NB4 (cell line): ENCODE measurements around the gene TAF1B.

Experiments used
- DNase-seq: peaks from one replicate; pipeline ENCODE4 v3.0.0; 2010; ENCODE audit warnings: low read depth
- H3K4me3 ChIP-seq: one replicate; pipeline ENCODE4 v1.5.1; 2011; ENCODE audit warnings: mild to moderate bottlenecking, low read depth, low read length, moderate library complexity
- MYC ChIP-seq: IDR thresholded peaks from 2 replicates; pipeline ENCODE4 v1.6.1; 2011; ENCODE audit warnings: low read depth, low read length
- POLR2A ChIP-seq: IDR thresholded peaks from 2 replicates; pipeline ENCODE4 v1.6.1; 2011; ENCODE audit warnings: mild to moderate bottlenecking; ENCODE audit not compliant: insufficient read length; ENCODE audit errors: extremely low read depth
- TF ChIP-seq, protein P1 (sequence below): IDR thresholded peaks from 2 replicates; pipeline ENCODE4 v1.6.1; 2011; ENCODE audit warnings: low read depth, low read length
- TF ChIP-seq, protein P2 (sequence below): IDR thresholded peaks from one replicate; pipeline ENCODE4 v1.5.1; 2012; ENCODE audit warnings: low read depth, low read length

Gene TAF1B

GRCh38 chr2:9815076-9815475 lies 28.2 kb upstream of the TAF1B start:
- H3K4me3 ChIP-seq: no peak overlapping the region
- TF ChIP-seq, protein P1, sequence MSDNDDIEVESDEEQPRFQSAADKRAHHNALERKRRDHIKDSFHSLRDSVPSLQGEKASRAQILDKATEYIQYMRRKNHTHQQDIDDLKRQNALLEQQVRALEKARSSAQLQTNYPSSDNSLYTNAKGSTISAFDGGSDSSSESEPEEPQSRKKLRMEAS: no peak
- TF ChIP-seq POLR2A: no peak
- DNase-seq: no peak

DNA sequence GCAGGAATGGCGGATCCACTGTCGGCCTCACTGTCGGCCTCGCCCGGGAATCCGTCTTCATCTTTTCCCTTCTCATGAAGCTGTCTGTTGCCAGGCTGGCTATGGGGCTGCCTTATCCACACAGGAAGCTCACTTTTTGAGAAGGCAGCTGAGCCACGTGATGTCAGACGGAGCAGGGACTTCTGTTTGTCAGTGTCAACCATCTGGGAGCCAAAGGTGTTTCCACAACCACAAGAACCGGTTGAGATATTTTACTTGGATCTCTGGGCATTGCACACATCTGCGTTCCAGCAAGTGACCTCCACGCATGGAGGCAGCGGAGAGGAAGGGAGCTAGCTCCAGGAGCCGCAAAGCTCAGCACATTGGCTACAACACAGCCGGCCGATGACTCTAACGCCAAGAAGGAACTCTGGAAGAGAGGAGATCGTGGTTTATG lies 27.4 kb upstream of the TAF1B start:
- no peak for DNase-seq
- H3K4me3 ChIP-seq: no peak overlapping the region
- TF ChIP-seq POLR2A: no peak
- TF ChIP-seq, protein P1: no peak
- TF ChIP-seq, protein P2, sequence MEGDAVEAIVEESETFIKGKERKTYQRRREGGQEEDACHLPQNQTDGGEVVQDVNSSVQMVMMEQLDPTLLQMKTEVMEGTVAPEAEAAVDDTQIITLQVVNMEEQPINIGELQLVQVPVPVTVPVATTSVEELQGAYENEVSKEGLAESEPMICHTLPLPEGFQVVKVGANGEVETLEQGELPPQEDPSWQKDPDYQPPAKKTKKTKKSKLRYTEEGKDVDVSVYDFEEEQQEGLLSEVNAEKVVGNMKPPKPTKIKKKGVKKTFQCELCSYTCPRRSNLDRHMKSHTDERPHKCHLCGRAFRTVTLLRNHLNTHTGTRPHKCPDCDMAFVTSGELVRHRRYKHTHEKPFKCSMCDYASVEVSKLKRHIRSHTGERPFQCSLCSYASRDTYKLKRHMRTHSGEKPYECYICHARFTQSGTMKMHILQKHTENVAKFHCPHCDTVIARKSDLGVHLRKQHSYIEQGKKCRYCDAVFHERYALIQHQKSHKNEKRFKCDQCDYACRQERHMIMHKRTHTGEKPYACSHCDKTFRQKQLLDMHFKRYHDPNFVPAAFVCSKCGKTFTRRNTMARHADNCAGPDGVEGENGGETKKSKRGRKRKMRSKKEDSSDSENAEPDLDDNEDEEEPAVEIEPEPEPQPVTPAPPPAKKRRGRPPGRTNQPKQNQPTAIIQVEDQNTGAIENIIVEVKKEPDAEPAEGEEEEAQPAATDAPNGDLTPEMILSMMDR: no peak
- TF ChIP-seq MYC: no peak

- DNase-seq: no peak
- H3K4me3 ChIP-seq: no peak overlapping the region
- TF ChIP-seq POLR2A: no peak
- TF ChIP-seq, protein P1: no peak
- no peak for TF ChIP-seq MYC
- TF ChIP-seq, protein P2: no peak
Measured at GRCh38 chr2:9818097-9818496, 25.2 kb upstream of the TAF1B start.

GRCh38 chr2:9819551-9819950 lies 23.7 kb upstream of the TAF1B start:
- no peak overlapping the region for H3K4me3 ChIP-seq
- no peak for DNase-seq
- TF ChIP-seq POLR2A: no peak
- TF ChIP-seq, protein P2: no peak
- TF ChIP-seq, protein P1: no peak
- no peak for TF ChIP-seq MYC

DNA sequence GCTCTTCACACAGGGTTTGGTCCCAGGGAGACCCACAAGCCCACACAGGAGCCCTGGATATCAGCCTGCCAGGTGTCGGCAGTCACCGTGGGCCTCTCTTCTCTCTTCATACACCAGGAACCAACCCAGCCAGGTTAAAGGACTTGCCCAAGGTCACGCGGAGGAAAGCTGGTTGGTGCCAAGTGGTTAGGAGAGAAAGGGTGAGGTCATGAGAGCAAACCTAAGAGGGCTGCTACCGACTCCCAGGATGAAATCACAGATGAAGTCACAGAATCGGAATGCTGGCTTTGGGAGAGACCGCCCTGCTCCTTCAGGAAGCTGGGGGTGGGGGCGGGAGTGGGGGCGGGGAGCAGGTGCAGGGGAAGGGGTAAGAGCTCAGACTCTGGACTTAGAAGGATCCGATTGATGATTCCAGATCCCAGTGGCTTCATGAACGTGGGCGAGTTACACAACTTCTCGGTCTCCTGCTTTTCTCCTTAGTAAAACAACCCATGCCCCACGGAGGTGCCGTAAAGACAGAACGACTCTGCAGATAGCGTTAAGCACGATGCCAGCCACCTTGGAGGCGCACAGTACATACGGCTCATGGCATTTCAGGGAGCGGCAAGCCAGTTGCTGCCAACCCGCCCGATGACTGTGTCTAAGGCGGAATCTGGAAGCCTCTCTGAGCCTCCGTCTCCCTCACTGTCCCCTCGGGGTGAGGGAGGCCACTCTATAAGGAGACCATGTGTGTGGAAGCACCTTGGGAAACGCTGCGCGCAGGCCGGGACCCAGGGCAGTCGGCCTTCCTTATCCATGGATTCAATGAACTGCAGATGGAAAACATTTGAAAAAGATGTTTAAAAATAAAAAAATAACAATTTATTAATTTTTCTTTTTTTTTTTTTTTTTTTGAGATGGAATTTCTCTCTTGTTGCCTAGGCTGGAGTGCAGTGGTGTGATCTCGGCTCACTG lies 23.0 kb upstream of the TAF1B start:
- TF ChIP-seq POLR2A (no peak), MYC (no peak)
- TF ChIP-seq, protein P1: no peak
- TF ChIP-seq, protein P2: no peak
- H3K4me3 ChIP-seq: no peak overlapping the region
- DNase-seq: no peak

GRCh38 chr2:9821805-9822445 lies 21.3 kb upstream of the TAF1B start:
- TF ChIP-seq, protein P2: no peak
- TF ChIP-seq POLR2A: no peak
- TF ChIP-seq, protein P1: no peak
- no peak for TF ChIP-seq MYC
- DNase-seq: no peak
- no peak overlapping the region for H3K4me3 ChIP-seq
